Measurements from ENCODE around the gene SCYGR7.
"Not testable (repeated sequence)": the region's sequence is repeated elsewhere in the genome, so short reads cannot be mapped to it uniquely, and the experiment has no call there.

- TF ChIP-seq CTCF, POLR2A, POLR2AphosphoS5 (IDR thresholded peaks at IDR 0.05): not testable (repeated sequence)
Observed at GRCh38 chr2:227722821-227723220, 5.3 kb upstream of the SCYGR7 start.
